GOT3 (cell line): ENCODE results near the gene TPST2.

ENCODE experiments used
- DNase-seq: peaks from one replicate; lab custom pipeline; 2025; ENCODE audit warnings: mixed read lengths; lab: John Stamatoyannopoulos, UW

The TPST2 gene

DNA sequence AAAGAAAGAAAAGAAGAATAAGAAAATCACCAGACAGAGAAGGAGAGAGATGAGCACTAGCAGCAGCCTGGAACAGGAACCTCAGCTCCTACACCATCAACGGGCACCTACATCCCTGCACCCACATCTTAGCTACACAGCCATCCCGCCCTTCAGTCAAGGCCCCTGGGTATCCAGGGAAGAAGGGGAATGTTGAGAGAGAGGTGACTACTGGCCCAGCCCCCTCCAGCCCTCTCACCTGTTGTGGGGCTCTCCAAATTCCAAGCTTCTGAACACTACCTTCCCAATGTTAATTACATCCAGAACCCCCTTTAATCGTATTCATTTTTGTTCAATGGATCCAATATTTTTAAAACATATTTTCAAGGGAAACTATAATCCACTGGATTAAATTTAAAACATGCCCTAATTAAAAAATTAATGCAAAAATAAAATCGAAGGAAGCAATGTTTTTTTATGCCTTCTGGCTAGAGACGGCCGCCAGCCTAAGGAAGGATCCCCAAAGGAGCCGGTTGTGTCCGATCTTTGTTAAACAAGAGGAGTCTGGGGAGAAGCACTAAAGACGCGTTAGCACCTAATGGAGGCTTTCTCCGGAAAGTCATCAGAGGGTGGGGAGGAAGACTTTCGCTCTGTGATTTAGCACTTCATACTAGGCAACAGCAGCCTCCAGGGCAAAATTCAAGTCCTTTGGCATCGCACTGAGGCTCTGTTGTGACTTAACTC lies 9.5 kb downstream of the TPST2 start:
- DNase-seq = no peak

DNA sequence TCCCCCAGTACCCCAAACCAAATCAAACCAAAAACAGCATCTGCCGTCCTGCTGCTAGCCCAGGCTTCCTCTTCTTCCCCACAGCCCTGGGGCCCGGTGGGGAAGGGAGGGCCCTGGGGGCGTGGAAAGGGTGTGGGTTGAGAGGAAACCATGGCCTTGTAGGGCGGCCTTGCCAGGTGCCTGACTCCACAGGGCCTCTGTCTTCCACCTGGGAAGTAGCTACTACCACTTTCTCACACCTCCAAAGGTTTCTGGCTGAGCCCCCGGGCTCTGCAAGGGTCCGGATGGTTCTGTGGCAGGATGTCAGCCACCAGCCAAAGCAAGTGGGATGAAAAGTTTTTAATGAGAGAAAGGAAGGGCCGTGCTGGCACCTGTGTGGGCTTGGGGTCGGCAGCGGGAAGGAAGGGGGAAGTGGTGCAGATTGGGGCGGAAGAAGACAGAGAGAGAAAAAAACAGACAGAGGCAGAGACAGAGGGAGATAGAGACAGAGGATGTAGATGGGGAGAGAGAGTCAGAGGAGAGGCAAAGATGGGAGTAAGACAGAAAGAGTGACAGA lies 10.5 kb downstream of the TPST2 start:
- no peak for DNase-seq

DNA sequence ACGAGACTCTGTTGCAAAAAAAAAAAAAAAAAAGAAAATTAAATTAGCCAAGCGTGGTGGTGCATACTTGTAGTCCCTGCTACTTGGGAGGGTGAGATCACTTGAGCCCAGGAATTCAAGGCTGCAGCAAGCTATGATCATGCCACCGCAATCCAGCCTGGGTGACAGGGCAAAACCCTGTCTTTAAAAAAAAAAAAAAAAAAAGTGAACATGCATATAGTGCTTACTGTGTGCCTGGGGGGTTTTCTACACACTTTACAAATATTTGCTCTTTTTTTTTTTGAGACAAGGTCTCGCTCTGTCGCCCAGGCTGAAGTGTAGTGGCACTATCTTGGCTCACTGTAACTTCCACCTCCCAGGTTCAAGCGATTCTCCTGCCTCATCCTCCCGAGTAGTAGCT lies 12.9 kb downstream of the TPST2 start:
- DNase-seq = no peak

- DNase-seq = no peak
These were observed 13.8 kb downstream of the TPST2 start for GRCh38 chr22:26576026-26576680.

DNA sequence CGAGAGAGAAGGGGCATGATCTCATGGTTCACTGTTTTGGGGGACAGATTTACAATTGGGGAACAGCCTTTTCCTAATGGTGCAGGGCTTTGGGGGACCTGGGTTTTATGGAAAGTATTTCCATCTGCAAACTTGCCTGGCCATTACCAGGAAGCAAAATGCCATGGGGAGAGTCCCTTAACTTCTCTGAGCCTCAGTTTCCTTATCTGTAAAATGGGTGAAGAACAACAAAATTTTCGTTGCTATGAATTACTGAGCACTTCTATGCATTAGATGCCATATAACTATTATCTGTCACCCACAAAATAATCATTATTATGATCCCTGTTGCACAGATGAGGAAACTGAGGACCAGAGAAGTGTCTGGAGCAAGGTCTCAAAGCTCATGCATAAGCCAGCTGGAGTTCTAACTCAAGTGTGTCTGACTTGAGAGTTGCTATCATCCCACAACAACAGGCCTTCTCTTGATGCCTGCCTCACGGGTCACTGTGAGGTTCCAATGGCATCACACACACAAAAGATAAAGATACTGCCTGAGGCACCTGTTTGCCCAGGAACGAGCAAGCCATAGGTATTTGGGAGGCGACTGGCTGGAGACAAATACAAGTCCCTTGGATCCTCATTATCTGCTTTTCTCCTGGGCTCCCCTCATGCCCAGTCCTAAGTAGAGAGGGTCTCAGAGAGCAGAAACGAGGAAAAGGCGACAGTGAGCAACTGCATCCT lies 15.8 kb downstream of the TPST2 start:
- DNase-seq = no peak

DNA sequence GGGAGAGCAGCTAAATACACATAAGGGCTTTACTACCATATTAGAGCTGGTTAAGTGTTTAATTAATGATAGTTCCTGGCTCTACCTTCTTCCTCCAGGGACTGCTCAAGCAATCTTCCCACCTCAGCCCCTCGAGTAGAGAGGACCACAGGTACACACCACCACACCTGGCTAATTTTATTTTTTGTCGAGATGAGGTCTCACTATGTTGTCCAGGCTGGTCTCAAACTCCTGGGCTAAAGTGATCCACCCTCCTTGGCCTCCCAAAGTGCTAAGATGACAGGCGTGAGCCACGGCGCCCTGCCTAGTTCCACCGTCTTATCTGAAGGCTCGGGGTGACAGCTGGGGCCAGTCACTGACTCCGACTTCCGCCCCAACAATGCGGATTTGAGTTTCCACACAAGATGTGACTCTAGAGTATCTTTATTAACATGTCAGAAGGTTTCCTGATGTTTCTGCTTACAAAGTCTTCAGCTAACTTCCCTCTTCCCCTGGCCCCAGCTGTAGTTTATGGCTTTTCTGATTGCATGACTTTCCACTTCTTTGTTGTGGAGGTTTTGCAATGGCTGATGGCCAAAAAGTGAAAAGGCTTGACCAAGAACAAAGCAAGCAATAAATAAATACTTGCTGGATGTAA lies 16.8 kb downstream of the TPST2 start:
- no peak for DNase-seq

GRCh38 chr22:26570864-26571525 lies 18.9 kb downstream of the TPST2 start:
- no peak for DNase-seq

DNA sequence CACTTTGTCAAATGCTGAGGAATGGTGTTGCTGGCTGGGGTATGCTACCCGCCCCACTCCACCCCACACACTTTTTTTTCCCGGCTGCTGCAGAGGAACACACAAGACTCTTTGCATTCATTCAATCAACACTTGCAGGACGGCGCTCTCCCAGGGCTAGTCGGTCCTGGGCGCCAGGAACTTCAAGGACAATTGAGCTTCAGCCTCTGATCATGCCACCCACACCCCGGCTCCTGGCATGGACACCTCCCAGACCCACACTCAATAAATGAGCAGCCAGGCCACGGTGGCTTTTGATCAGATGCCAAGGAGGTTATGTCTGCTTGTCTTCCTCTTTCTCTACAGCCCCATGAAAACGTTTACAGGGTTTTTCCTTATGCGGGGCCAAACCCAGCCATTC lies 19.8 kb downstream of the TPST2 start:
- DNase-seq = no peak

DNA sequence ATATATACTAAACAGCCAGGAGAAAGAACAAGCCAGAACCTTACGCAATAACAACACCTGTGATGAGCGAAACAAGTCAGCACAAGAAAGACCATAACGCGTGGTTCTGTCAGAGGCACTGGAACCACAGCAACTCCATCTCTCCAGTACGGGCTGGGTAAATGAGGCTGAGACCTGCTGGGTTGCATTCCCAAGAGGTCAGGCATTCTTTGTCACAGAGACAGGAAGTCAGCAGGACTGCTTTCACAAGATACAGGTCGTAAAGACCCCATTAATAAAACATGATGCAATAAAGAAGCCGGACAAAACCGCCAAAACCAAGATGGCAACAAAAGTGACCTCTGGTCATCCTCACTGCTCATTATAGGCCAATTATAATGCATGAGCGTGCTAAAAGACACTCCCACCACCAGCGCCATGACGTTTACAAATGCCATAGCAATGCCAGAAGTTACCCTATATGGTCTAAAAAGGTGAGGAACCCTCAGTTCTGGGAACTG lies 21.7 kb downstream of the TPST2 start:
- DNase-seq = no peak

- no peak for DNase-seq
These were observed 22.3 kb downstream of the TPST2 start for GRCh38 chr22:26567610-26568009.

DNA sequence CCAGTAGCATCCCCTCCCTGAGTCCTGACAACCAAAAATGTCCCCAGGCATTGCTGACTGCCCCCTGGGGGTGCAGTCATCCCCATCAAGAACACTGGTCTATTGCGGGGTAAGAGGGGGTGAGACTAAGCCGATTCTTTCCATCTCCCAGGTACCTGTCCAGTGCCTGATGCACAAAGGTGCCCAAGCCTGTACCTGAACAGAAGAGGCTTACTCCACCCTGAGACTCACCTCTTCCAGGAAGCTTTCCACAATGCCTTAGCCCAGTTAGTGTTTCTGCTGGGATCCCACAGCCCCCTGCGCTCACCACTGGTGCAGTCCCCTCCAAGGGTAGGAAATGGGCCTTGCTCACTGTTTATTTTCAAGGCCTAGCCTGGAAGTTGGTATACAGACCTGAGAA lies 22.9 kb downstream of the TPST2 start:
- DNase-seq = no peak

- DNase-seq = no peak
These were observed 24.0 kb downstream of the TPST2 start for GRCh38 chr22:26565889-26566288.

GRCh38 chr22:26565181-26565580 lies 24.8 kb downstream of the TPST2 start:
- DNase-seq = no peak

DNA sequence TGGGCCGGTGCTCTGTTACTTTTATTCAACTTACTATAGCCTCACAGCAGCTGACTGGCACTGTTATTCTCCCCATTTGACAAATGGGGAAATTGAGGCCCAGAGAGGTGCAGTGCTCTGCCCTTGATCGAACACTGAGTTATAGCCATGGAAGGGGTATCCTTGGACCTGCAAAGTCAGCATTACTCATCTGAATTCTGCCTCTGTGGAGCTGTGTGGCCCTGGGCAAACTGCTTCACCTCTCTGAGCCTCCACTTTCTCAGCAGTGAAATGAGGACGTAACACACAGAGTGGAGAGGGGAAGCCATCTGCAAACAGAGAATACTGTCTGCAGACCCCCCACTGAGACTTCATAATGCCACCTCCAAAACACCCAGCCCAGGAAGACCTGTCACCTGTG lies 25.3 kb downstream of the TPST2 start:
- DNase-seq = no peak

DNA sequence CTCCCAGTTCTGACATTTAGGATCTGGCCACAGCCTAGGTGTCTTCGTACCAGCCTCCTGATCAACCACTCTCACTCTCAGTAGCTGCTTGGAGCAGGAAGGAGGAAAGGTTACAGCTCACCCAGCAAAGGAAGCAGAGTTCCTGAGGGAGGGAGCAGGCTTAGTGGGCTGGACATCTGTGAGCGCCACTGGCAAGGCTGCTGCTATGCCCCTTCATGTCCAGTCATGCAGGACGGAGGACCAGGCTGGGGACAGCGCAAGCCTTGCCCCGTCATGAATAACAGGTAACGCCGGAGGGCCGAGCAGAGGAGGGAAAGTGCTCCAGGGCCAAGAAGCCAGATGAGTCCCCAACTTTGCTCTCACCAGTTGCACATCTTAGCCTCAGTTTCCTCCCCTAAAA lies 25.8 kb downstream of the TPST2 start:
- DNase-seq = no peak

DNA sequence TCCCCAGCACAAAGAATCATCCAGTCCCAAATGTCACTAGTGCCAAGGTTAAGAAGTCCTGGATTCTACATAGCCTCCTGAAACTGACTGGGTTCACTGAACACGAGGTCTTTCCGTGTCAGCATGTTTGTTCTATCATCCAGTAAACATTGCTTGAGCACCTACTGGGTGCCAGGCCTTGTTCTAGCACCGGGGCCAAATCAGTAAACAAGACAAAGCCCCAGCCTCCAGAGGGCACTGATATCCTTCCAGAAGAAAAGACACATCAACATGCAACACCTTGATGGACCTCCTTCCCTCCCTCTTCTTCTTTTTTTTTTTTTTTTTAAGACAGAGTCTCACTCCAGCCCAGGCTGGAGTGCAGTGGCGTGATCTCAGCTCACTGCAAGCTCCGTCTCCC lies 26.9 kb downstream of the TPST2 start:
- no peak for DNase-seq

DNA sequence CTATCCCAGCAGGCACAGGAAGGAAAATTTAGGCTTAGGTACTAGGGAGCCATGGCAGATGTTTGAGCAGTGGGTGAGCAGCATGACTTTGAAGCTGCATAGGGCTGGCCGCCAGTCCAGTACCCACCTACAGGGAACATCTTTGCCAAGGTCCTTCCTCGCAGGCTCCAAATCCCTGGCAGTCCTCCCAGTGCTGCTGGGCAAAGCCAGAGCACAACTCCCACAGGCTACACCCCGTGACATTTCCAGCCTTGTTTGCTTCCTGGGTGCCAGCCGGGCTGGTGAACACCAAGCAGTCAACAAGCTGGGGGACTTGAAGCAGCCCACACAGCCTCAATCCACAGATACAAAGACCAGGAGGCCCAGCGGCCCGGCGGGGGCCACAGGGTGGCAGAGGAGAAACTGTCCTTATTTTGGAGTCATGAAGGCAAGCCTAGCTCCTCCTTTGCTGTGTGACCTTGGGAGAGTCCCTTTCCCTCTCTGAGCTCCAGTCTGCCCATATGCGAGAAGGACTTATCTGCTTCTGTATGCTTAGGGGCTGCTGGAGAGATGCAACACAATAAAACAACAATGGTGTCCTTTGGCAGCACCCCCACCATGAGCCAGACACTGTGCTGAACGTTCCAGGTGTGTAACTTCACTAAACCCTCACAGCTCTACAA lies 28.0 kb downstream of the TPST2 start:
- DNase-seq = no peak

DNA sequence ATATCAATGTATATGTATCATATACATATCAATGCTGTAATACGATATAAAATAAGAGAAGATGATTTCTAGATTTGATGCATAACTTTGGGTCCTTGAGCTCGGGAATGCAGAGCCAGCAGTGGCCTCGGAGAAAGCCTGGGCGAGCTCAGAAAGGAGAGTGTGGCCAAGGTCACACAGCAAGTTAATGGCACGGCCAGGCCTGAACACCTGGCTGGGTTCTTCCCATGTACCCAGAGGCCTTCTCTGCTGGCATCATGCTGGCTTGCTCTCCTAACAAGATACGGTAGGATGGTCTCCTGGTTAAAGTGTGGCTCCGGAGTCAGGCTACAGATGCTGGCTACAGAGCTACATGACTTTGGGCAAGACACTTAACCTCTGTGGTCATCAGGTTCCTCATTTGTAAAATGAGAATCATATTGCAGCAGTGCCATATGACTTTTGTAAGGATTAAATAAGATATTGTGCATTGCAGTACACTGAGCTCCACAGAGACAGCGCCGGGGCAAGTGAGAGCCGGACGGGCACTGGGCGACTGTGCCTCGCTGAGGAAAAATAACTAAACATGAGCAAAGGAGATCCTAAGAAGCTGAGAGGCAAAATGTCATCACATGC lies 29.9 kb downstream of the TPST2 start:
- DNase-seq = no peak

DNA sequence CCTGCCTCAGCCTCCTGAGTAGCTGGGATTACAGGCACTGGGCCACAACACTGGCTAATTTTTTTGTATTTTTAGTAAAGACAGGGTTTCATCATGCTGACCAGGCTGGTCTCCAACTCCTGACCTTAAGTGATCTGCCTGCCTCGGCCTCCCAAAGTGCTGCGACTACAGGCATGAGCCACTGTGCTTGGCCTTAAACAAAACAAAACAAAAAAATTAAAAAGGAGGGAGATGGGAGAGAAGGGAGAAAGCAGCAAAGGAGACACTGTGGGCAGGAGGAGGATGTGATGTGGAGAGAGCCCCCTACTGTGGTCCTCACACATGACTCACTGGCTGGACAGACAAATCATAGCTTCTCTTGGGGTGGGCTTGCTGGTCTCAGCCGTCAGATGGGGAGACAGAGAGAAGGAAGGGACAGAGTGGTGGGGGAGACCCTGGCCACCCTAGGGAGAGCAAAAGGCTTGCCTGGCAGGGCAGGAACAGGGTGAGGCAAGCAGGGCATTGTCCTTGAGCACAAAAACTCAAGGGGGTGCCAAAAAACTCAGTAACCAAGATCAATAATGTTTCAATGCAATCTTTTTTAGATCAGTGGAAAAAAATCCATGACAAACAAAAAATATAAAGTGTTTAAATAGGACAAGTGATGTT lies 31.6 kb downstream of the TPST2 start:
- DNase-seq = no peak

GRCh38 chr22:26556904-26557303 lies 33.0 kb downstream of the TPST2 start:
- DNase-seq = no peak
